ENCODE results near the gene PIAS1.
"Not testable (repeated sequence)": the region's sequence is repeated elsewhere in the genome, so short reads cannot be mapped to it uniquely, and the experiment has no call there.

PIAS1 gene

DNA sequence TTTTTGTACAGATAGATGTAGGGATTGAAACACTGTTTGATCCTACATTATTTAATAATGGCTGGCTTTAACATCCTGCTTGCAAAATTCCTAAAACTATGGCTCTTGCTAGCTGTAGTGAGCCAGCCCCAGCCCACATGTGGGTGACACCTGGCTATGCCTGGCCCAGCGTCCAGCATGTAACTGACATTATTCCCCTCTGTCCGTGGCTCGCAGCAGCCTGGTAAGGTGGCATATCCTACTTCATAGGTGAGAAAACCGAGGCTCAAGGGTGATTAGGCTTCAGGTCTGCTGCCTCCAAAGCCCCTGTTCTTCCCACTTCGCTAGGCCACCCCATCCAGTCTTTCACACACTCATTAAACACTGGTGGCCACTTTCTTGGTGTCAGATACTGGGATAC is 149.4 kb downstream of the PIAS1 start:
- DNase-seq (ENCODE audit: low spot score) = no peak

DNA sequence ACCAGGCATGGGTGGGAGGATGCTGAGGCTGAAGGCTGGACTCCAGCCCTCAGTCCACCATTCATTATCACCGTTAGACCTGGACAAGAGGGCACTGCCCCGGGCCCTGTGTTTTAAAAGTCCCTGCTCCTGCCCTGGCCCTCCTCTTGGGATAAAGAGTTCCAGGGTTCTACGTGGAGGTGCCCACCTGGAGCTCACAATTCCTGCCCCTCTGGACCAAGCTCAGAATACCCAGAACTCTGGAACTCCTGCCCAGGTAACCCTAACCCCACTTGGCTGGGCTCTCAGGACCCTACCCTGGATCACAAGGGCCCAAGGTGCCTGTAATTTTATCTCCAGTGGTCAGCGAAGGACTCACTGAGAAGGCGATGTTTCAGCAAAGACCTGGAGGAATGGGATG is 149.8 kb downstream of the PIAS1 start:
- DNase-seq (ENCODE audit: low spot score) = no peak

DNA sequence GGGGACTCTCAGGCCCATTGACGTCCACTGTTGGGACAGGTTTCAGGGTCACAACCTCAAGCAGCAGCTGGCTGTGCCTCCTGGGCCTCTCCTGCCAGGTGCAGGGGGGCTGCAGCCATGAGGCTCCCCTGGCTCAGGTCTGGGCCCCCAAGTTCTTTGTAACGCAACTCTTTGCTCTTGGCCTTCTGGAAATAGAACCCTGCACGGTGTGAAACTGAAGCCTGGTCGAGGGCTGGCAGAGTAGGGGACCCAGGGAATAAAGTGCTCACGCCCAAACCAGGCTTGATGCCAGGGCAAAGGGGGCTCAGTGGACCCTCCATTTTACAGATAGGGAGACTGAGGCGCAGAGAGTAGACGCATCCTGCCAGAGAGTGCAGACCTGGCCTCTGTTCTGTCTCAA is 150.2 kb downstream of the PIAS1 start:
- DNase-seq (ENCODE audit: low spot score) = no peak

DNA sequence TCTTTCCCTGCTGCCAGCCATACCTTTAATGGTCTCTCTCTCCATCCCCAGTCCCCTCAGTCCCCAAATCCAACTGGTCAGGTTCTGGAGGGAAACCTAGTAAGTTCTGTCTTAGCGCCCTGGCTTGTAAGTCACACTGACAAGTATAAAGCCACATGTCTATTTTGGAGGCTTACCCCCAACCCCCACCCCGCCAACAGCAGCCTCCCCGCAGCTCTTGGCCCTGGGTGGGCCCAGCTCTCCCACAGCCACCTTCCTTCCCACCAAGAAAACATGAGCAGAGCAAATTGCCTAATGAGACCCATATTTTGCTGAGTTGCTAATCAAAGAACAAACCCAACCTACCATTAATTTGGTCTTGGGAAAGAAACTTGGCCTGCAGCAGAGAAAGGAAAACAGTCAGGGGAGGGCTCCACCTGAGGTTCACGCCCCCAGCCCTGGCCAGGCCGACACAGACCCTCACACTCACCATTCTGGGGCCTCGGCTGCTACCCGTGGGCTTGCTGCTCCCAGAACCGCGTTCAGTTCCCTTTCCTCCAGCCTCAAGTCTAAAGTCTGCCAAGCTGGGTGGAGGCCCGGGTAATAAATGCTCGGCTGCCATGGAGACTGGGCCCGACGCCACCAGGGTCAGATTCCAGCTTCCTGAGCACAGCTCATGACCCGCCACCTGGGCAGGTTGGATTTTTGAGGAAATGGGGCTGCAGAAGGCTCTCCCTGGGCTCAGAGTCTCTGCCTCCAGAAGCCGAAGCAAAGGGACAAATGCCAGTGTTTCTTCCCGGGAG is 150.9 kb downstream of the PIAS1 start, which contains the start of gene CALML4:
Gene CALML4, minus strand, starts transcription at position 557 of the 782 bp plus-strand sequence. Its CDS starts 85 bp downstream, at position 472.
- peak; percentile 73 for DNase-seq (ENCODE audit: low spot score)

DNA sequence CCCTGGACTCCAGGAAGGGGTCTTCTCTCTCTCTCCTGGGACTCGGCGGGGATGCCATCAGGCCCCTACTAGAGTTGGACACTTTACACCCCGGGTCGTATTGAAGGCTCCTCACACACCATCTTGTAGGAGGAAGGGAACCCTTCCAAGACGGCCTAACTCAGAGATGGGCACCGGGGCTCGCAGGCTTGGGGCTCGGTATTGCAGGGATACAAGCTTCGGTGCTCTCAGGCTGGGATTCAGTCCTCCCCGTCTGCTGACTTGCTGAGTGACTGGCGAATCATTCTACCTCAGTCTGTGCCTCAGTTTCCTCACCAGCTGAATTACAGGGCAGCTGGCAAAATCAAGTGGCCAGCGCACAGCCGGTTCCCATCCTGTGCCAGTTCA is 151.4 kb downstream of the PIAS1 start:
- no peak for DNase-seq (ENCODE audit: low spot score)

DNA sequence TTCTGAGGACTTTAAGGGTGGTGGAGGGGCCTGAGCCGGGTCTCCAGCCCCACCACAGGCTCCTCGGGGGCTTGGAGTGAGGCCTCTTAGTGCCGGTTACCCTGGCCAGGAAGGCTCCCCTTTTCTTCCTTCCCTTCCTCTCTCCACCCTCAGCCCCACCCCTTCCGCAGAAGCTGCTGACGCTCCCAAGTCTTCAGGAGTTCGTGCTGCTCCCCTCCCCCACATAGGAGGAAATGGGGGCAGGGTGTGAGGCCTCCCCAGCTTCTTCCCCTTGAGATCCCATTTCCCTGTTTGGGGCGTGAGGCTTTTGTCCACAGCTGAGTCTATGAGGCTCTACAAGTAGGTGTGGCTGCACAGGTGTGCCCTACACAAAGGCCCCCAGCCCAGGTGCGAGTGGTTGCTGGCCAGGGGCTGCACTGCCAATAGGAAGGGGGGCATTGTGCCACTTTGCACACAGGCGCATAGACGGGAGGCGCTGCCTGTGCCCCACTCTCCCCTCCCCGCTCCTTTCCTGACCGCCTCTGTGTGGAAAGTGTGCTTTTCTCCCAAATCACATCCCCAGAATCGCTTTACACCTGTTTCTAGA is 151.9 kb downstream of the PIAS1 start:
- DNase-seq (ENCODE audit: low spot score) = no peak

DNA sequence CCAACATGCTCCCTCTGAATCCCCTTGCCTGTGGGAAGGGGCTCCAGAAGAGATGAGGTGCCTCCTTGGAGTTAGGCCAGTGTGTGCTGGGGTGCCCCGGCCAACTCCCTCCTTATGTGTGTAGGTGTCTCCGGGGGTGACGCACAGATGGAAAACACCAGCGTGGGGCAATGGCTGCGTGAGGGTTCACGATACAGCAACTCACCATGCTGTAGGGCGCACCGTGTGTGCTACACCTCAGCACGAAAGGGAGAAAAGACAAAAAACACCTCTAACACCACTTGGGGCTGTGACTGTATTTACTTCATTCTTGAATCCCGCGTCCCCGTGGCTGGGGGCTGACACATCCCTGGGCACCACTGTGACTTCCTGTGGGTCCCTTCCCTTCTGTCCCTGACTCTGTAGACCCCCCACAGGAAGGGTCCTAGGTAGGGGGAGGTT is 152.6 kb downstream of the PIAS1 start:
- DNase-seq (ENCODE audit: low spot score) = no peak

DNA sequence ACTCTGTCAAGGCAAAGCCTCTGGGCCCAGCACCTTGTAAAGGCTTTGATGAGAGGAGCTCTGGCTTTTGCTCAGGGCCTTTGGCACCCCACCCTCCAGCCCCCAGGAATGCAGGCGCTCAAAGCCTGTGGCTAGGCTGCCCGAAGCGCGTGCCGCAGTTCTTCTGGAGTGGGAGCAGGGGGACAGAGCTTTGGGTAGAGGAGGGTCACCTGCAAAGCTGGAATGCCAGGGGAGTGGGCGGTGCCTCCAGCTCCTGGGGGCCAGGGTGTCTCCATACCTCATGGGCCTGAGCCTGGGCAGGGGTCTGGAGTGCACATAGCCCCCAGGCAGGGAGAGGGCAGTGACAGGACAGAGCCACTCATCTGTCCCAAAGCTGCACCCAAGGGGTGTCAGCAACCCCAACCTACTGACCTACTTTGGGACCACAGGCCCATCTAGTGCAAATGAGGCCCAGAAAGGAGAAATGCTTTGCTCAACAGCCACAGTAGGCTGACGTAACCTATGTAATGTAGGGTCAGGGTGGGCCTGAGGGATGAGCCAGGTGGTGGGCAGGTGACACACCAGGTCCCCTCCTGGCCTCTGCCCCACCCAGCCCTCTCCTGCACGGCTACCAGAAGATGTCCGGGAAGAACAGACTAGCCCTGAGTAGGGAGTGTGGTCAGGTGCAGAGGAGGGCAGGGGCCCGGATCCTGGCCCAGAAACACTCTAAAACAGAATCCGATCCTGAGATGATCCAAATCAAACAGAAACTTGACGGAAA is 153.2 kb downstream of the PIAS1 start:
- no peak for DNase-seq (ENCODE audit: low spot score)

DNA sequence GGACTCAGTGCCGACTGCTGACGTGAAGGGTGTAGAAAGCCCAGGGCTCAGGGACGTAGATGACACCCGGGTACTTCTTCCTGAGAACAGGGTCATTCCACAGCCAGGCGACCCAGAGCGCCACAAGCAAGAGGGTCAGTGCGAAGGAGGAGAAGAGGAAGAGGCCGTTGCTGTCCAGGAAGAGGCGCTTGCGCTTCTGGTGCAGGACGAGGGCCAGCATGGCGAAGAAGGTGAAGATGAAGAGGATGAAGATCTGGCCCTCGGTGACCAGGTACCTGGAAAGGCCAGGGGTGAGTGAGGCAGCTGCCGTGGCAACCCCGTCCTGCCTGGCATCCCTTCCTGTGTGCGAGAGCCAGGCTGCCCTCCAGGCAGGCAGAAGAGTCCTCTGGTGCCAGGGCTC is 154.0 kb downstream of the PIAS1 start:
- no peak for DNase-seq (ENCODE audit: low spot score)

DNA sequence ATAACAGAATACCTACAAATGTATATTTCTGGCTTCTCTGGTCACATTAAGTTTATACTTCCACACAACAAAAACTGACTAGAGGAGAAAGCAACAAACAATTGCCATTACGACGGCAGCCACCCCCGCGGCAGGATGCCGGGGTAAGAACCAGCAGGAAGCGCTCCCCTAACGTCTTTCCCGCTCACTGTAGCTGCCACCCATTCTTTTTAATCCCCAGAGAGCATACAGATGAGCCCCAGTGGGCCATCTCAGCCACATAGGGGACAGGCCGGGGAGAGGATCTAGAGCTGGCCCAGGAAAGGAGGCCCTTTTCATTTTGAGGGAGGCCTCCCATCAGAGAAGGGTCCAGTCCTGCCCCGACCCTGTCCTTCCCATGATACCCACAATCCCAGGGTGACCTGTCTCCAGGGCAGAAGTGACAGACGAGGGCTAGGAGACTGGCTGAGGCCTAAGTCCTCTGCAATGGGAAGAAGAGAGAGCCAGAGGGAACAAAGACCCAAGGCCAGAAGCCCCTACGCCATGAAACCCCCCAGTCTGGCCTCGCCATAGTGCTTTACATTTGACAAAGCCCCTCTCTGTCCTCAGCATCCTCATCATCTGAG is 154.6 kb downstream of the PIAS1 start:
- no peak for DNase-seq (ENCODE audit: low spot score)

DNA sequence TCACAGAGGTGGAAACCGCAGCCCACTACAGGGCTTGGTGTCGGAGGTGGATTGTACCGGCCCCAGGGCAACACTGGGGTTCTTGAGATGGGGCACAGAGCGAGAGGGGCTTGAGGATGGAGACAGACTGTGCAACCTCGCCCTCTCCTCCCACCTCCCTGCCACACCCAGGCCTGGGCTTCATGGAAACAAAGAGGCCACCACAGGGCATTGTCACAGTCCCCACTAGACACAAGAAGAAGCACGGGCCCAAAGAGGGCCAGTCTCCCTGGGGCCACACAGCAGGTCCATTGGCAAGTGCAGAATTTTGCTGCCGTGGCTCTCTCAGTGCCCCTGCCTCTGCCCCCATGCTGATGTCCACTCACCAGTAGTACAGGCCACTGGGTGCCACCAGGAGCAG is 155.2 kb downstream of the PIAS1 start:
- DNase-seq (ENCODE audit: low spot score) = no peak

DNA sequence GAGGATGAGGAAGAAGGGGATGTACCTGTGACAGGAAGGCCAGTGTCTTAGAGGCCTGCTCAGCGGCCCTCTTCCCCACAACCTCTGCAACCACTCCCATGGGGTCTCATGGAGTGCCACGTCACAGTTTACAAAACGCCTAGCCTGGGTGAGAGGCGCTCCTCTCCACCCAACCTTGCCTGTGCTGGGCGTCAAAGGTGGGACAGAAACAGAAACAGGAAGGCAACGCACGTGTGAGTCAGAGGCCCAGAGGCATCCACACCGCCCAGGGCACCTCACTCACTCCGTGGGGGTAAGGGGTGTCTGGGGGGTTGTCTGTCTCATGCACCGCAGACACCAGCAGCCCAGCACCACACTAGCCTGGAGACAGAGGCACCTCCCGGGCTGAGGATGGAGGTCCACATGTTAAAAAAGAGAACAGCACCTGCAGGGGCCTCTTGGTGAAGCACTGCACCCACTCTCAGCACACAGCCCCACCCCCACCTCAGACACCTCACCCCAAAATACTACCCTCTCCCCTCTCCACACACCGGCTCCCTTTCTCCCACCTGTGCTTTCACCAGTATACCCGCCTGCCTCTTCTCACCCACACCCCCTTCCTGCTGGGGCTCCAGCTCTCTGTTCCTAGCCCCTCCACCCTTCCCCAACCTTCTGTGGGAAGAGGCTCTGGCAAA is 155.8 kb downstream of the PIAS1 start:
- DNase-seq (ENCODE audit: low spot score) = no peak

DNA sequence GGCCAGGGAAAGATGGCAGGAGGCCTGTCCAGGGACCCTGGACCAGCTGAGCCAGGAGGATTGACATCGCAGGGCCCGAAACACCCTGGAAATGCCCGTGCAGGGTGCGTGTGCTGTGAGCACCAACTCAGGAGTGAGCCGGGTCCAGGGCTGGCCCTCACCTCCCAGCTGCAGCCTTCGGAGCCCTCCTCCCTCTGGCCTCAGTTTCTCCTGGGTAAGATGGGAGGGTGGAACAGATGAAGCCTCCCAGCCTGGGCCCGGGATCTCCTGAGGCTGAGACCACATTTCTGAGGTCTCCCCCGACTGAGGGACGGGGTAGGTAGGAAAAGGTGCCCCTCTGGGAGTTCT is 156.3 kb downstream of the PIAS1 start:
- DNase-seq (ENCODE audit: low spot score) = no peak

DNA sequence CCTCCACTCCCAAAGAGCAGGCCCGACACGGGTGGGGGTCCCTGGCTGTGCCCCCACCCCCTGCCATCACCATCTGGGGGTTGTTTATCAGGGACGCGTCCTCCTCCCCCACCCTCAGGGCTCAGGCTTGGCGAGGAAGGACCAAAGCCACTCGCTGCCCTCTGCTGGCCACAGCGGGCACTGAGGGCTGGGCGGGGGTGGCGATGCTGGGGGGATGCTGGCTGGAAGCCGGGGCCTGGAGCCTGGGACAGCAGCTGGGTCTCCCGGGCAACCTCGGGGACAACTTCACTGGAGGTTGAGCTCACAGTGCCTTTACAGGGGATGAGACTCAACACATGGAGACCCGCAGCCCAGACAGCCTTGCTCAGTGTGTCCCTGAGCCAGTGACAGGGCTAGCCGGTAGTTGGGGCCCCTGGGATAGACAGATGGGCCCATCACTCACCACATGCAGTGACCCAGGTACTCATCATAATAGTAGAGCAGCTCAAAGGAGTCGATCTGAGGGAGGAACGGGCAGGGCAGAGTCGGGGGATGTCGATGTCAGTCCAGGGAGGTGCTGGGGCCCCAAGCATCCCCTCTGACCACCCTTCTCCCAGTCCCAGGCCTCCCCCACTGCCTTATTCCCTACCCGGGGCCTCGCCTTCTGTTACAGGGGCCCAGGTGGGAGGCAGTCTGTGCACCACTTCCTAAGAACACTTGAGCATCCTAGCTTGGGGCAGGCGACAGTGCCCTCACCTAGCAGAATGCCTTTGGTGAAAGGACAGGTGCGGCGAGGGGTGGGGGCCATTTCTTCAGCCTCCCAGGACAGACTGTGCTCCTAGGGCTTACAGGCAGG is 156.9 kb downstream of the PIAS1 start:
- DNase-seq (ENCODE audit: low spot score) = peak; percentile 76

DNA sequence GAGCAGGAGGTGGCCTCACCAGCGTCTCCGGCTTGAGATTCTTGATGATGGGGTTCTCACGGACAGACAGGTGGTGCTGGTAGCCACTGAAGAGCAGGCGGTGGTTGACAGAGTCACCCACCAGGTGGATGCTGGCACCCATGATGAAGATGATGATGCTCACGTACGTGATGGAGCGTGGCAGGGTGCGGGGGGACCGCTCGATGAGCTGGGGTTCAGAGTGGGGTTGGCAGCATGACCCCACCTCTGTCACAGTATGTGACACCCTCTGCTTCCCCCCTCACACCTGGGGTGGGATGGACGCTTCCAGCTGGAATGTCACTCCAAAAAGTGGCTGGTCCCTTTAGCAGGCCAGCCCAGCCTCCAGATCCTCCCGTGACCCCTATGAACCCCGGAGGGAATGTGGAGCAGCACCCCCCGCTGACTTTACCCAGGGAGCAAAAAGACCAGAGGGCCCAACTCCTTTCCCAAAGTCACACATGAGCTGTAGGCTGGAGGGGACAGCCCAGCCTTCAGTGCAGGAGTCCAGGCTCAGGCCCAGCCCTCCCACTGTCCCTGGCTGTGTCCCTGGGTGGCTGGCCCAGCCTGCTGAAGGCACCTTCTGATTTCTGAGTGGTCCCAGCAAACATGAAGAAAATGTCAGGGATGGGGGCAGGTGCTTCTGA is 157.7 kb downstream of the PIAS1 start:
- DNase-seq (ENCODE audit: low spot score) = no peak

DNA sequence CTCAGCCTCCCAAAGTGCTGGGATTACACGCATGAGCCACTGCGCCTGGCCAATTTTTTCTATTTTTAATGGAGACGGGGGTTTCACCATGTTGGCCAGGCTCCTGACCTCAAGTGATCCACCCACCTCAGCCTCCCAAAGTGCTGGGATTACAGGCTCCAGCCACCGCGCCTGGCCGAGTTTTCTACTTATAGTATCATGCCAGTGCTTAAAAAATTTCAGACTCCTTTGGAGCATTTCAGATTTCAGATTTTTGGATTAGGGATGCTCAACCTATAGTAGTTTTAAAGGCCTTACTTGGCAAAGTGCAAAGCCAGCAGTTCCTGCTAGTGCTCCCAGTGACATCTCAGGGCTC is 159.4 kb downstream of the PIAS1 start:
- DNase-seq (ENCODE audit: low spot score) = not testable (repeated sequence)

DNA sequence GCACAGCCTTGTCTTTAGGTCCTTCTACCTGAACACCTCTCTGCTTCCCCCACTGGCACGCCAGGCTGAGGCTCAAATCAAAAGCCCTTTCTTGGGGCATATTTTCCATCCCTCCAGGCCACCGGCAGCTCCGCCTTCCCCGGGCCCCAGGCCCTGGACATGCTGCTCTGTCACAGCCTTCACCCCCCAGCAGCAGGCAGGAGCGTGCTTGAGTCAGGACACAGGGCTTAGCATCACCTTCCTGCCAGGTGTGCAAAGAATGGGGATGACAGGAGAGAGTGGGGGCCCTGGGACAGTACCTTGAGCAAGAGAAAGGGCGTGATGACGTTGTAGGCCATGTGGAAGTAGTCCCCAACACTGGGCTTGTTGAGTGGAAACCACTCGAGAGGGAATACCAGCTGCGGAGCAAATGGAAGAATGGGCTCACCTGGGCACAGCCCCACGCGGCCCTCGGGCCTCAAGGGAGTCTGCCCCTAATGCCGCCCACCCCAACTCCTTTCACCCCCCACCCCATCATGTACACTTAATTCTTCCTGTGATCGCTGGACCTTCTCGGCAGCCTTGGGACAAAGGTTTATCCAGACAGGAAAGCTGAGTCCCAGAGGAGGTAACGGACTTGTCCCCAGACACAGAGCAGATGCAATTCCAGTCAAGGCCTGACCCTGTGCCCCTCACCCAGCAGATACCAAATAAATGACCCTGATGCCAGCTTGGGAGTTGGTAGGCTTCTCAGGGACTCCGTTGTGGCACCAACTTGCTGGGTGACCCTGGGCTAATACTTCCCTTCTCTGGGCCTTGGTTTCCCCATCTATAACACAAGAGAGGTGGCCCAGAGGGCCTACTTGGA is 160.1 kb downstream of the PIAS1 start:
- no peak for DNase-seq (ENCODE audit: low spot score)

DNA sequence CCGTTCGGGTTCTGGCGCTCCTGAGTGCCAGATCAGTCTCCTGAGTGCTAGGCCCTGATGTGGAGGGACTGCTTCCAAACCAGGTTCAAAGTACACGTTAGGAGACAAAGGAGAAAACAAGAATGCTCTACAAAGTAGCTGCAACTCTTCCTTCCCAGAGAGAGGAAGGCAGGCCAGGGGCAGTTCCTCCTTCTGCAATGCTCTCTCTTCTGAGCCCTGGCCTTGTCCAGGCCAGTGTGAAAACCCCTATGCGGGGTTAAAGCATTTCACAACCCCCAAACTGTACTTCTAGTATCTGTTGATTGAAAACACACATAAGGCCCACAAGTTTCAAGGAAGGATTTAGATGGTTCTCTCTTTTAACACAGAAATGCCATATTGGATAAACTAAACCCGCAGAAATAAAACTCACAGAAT is 160.7 kb downstream of the PIAS1 start:
- DNase-seq (ENCODE audit: low spot score) = no peak

DNA sequence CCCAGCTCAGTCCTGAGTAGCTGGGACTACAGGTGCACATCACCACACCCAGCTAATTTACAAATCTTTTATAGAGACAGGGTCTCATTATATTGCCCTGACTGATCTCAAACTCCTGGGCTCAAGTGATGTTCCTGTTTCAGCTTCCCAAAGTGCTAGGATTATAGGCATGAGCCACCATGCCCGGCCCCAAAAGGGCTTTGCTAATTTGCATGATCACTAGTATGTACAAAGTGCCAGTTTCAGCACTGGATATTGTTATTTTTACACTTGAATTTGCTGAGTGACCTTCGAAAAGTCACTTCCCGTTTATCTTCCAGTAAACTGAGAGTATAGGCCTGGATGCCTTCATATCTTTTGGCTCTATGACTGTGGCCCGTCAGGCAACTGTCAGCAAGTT is 163.2 kb downstream of the PIAS1 start:
- DNase-seq (ENCODE audit: low spot score) = no peak

DNA sequence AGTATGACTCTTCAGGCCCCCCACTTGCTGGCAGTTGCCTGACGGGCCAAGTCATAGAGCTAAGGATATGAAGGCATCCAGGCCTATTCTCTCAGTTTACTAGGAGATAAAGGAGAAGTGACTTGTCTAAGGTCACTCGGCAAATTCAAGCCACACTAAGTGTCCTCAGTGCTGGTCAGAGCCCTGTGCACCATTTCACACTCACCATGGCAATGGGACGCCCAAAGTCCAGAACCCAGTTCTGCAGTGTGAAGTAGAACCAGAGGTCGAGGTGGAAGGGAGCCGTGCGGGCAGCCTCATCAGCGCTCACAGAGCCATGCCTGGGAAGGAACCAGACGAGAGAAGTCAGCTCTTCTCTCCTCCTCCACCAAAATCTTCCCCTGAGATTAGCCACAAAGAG is 164.2 kb downstream of the PIAS1 start:
- no peak for DNase-seq (ENCODE audit: low spot score)
